Skin epidermis (tissue), 12 donors: Measurements from ENCODE around the gene HPCAL4.

Experiments used
- H3K27ac ChIP-seq, 21 experiments: fragments of 200-600 bp; sonication (generic) in 11 of 21; one replicate each; pipeline ENCODE4 v1.5.0; 2020; ENCODE audit warnings: mild to moderate bottlenecking in 3 of 21, inconsistent platforms in 2 of 21, moderate library complexity in 2 of 21
- H3K4me3 ChIP-seq, 7 experiments: fragments of 200-600 bp; sonication (generic) in 2 of 7; one replicate each; pipeline ENCODE4 v1.5.0; 2020; ENCODE audit warnings: inconsistent platforms in 2 of 7, mild to moderate bottlenecking in 2 of 7, moderate library complexity in 1 of 7

Gene HPCAL4

DNA sequence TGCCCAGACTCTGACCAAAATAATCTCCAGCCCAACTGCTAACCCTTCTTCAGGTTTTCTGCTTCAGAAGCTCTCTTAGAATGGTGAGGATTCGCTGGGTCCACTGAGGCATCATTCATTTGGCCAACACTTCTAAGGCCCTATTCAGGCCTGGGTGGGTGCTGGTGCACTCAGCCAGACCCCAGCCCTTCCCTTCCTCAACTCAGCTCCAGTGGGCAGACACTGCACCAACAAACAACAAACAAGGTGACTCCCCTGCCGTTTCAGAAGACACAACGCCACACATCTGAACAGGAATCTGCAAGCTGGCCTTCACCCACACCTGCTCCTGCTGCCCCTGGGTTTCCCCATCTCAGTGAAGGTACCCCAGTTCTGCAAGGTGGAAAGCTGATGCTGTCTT lies 57.8 kb downstream of the HPCAL4 start:
- Histone ChIP-seq H3K4me3 (no peak overlapping the region), H3K27ac (no peak overlapping the region)

- Histone ChIP-seq H3K27ac (no peak overlapping the region), H3K4me3 (no peak overlapping the region)
Observed at GRCh38 chr1:39632682-39633417, 58.4 kb downstream of the HPCAL4 start.

DNA sequence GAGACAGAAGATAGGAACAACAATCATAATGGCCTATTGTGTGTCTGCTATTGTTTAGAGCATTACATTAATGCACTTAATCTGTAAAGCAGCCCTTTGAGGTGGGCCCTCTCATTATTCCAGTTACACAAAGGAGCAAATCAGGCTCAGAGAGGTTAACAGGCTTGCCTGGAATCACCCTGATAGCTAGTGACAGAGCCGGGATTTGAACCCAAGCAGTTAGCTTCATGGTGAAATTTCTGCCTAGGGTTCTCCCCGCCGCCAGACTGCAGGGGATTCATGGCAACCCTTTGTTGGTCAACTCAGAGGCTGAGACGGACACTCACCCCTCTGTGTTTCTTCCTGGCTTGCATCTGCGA lies 58.9 kb downstream of the HPCAL4 start:
- H3K27ac ChIP-seq = no peak overlapping the region
- H3K4me3 ChIP-seq = no peak overlapping the region

GRCh38 chr1:39631361-39632322 lies 59.6 kb downstream of the HPCAL4 start:
- Histone ChIP-seq H3K27ac (no peak overlapping the region), H3K4me3 (no peak overlapping the region)

DNA sequence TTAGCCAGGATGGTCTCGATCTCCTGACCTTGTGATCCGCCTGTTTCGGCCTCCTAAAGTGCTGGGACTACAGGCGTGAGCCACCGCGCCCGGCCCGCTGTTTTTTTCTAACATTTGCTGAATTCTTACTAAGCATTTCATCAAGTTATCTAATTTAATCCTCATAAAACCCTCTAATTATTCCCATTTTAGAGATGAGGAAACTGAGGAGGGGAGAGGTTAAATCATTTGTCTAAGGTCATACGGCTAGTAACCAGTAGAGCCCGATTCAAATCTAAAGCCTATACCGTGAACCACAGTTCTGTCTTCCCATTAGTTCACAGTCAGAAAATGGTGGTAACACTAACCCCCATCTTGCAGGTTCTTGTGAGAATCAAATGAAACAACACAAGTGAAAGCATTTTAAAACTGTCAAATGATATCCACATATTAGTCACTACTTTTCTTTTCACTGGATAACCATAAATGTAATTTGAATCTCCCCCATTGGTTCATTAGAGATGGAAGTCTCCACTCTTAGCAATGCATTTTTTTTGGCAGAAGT lies 62.4 kb downstream of the HPCAL4 start:
- no peak overlapping the region for H3K27ac ChIP-seq
- no peak overlapping the region for H3K4me3 ChIP-seq
